ENCODE results near the gene TSPAN5.

TSPAN5 gene

DNA sequence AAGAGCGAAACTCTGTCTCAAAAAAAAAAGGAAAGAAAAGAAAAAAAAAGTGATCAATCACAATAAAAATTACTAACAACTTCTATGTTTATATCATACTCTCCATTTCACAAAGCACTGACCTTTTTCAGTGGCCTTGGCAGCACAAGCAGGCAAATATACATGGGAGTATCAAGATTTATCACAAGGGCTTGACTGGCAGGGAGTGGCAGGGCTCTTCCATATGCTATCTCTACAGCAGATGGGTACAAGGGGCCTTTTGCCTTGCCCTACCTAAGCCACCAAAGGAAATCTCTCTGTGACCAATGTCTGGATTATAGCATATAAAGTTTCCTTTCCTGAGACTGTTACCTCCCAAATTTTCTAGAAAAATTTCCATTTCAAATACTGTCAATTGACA lies 24.4 kb downstream of the TSPAN5 start:
- H3K27ac ChIP-seq (ENCODE audit: low read depth in 2 of 2, low read length in 2 of 2): no peak overlapping the region
- no peaks in the 10 kb centered on the region for H3K36me3 ChIP-seq (ENCODE audit: control insufficient read depth in 2 of 2, insufficient read depth in 2 of 2, low read length in 2 of 2)

DNA sequence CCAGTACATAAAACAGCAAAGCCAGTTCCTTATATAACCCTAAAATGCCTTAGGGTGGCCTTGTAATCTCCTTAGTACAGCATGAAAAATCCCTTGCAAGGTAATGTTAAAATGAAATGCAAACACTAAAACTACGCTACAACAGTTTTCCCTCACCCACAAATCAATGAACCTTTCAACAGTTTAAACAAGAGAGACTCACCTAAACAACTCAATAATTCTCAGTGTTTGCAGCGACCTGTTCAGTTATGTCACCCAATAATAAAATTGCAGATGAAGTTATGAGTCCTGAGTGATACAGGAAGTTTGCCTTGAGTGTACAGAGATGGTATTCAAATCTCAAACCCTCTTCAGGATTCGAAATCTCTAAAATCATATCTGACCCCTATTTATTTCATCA lies 25.3 kb downstream of the TSPAN5 start:
- Histone ChIP-seq H3K9ac (ENCODE audit: low read depth in 1 of 2, low read length in 2 of 2) (no peak overlapping the region), H3K27me3 (ENCODE audit: control insufficient read depth in 2 of 2, insufficient read depth in 2 of 2, low read length in 2 of 2) (no peaks in the 10 kb centered on the region), H3K36me3 (ENCODE audit: control insufficient read depth in 2 of 2, insufficient read depth in 2 of 2, low read length in 2 of 2) (no peaks in the 10 kb centered on the region), H3K4me1 (ENCODE audit: control insufficient read depth in 2 of 2, insufficient read depth in 2 of 2, low read length in 2 of 2) (no peaks in the 10 kb centered on the region), H3K27ac (ENCODE audit: low read depth in 2 of 2, low read length in 2 of 2) (no peak overlapping the region), H3K9me3 (ENCODE audit: control insufficient read depth in 2 of 2, low read length in 2 of 2) (no peaks in the 10 kb centered on the region), H3K4me3 (ENCODE audit: low read length in 2 of 2) (no peak overlapping the region)

More for the DNA sequence above, 24.4 kb downstream of the TSPAN5 start:
- no peak overlapping the region for H3K4me3 ChIP-seq (ENCODE audit: low read length in 2 of 2)
- no peaks in the 10 kb centered on the region for H3K9me3 ChIP-seq (ENCODE audit: control insufficient read depth in 2 of 2, low read length in 2 of 2)
- no peaks in the 10 kb centered on the region for H3K4me1 ChIP-seq (ENCODE audit: control insufficient read depth in 2 of 2, insufficient read depth in 2 of 2, low read length in 2 of 2)
- H3K9ac ChIP-seq (ENCODE audit: low read depth in 1 of 2, low read length in 2 of 2): no peak overlapping the region
- H3K27me3 ChIP-seq (ENCODE audit: control insufficient read depth in 2 of 2, insufficient read depth in 2 of 2, low read length in 2 of 2): no peaks in the 10 kb centered on the region

DNA sequence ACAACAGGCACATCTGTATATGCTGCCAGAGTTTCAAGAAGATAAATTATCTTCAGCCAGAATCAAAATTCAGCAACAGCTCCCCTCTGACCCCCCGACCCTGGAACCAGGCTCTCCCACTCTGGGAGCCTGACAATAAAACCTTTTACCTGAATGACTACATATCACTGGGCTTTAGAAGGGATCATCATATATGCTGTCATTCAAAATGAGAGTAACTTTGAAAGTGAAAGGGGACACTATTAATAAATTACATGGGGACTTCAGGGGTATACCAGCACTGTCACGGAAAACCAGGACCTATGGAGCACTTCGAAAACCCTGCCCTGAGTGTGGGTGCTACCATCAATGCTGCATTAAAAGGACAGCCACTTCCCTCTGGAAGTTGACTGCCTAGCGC lies 26.2 kb downstream of the TSPAN5 start:
- no peak overlapping the region for H3K4me3 ChIP-seq (ENCODE audit: low read length in 2 of 2)
- H3K27ac ChIP-seq (ENCODE audit: low read depth in 2 of 2, low read length in 2 of 2): no peak overlapping the region
- no peaks in the 10 kb centered on the region for H3K9me3 ChIP-seq (ENCODE audit: control insufficient read depth in 2 of 2, low read length in 2 of 2)
- H3K27me3 ChIP-seq (ENCODE audit: control insufficient read depth in 2 of 2, insufficient read depth in 2 of 2, low read length in 2 of 2): no peaks in the 10 kb centered on the region
- no peaks in the 10 kb centered on the region for H3K36me3 ChIP-seq (ENCODE audit: control insufficient read depth in 2 of 2, insufficient read depth in 2 of 2, low read length in 2 of 2)
- no peak overlapping the region for H3K9ac ChIP-seq (ENCODE audit: low read depth in 1 of 2, low read length in 2 of 2)
- H3K4me1 ChIP-seq (ENCODE audit: control insufficient read depth in 2 of 2, insufficient read depth in 2 of 2, low read length in 2 of 2): no peaks in the 10 kb centered on the region

DNA sequence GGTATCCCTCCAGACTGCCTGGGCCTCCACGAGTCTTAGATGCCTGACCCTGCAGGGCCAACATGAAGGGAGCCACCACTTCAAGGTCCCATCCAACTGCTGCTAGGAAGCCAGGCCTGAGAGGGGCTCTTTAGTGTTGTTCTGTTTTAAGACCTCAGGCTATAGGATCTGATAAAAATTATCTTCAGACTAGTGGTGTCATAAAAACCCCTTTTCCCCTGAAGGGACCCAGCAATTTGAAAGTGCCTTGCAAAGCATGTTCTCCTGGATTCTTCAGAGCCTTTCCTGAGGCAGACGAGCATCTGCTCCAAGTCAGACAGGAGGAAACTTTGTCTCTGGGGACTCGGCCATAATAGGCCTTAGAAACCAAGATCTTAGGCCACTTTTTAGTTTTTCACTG lies 26.9 kb downstream of the TSPAN5 start:
- H3K4me3 ChIP-seq (ENCODE audit: low read length in 2 of 2): no peak overlapping the region
- H3K36me3 ChIP-seq (ENCODE audit: control insufficient read depth in 2 of 2, insufficient read depth in 2 of 2, low read length in 2 of 2): no peaks in the 10 kb centered on the region
- H3K9ac ChIP-seq (ENCODE audit: low read depth in 1 of 2, low read length in 2 of 2): no peak overlapping the region
- no peaks in the 10 kb centered on the region for H3K9me3 ChIP-seq (ENCODE audit: control insufficient read depth in 2 of 2, low read length in 2 of 2)
- H3K4me1 ChIP-seq (ENCODE audit: control insufficient read depth in 2 of 2, insufficient read depth in 2 of 2, low read length in 2 of 2): no peaks in the 10 kb centered on the region
- no peak overlapping the region for H3K27ac ChIP-seq (ENCODE audit: low read depth in 2 of 2, low read length in 2 of 2)
- no peaks in the 10 kb centered on the region for H3K27me3 ChIP-seq (ENCODE audit: control insufficient read depth in 2 of 2, insufficient read depth in 2 of 2, low read length in 2 of 2)

DNA sequence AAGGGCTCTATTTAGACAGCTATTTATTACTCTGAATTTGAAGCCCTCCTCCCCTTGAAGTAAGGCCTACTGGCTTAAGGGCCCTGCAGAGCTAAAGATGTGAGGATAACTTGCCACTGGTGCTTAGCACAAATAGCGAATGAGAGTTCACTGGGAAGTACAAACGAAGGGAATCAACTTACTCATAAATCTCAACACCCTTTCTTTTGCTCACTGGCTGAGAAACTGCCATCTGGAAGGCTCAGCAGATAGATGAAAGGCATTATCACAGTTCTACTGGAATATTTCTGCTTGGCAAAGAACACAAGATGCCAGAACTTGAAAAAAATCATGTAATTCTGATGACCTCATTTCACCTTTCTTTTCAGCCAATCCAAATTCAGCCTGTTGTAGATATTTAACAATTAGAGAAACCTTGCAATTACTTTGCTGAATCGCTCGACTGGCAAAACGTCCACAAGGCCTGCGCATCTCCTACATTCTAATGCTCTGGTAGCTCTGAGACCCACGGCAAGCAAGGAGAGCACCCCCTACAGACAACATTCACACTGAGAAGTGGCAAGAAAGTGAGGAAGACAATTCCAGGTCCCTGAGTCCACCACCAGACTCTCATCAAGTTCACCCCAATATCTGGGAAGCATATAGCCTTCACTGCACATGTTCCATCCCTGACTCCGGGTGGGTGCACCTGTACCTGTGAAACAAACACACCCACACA lies 27.5 kb downstream of the TSPAN5 start:
- Histone ChIP-seq H3K9ac (ENCODE audit: low read depth in 1 of 2, low read length in 2 of 2) (no peak overlapping the region), H3K36me3 (ENCODE audit: control insufficient read depth in 2 of 2, insufficient read depth in 2 of 2, low read length in 2 of 2) (no peaks in the 10 kb centered on the region), H3K27ac (ENCODE audit: low read depth in 2 of 2, low read length in 2 of 2) (no peak overlapping the region), H3K9me3 (ENCODE audit: control insufficient read depth in 2 of 2, low read length in 2 of 2) (no peaks in the 10 kb centered on the region), H3K4me3 (ENCODE audit: low read length in 2 of 2) (no peak overlapping the region), H3K27me3 (ENCODE audit: control insufficient read depth in 2 of 2, insufficient read depth in 2 of 2, low read length in 2 of 2) (no peaks in the 10 kb centered on the region), H3K4me1 (ENCODE audit: control insufficient read depth in 2 of 2, insufficient read depth in 2 of 2, low read length in 2 of 2) (no peaks in the 10 kb centered on the region)

DNA sequence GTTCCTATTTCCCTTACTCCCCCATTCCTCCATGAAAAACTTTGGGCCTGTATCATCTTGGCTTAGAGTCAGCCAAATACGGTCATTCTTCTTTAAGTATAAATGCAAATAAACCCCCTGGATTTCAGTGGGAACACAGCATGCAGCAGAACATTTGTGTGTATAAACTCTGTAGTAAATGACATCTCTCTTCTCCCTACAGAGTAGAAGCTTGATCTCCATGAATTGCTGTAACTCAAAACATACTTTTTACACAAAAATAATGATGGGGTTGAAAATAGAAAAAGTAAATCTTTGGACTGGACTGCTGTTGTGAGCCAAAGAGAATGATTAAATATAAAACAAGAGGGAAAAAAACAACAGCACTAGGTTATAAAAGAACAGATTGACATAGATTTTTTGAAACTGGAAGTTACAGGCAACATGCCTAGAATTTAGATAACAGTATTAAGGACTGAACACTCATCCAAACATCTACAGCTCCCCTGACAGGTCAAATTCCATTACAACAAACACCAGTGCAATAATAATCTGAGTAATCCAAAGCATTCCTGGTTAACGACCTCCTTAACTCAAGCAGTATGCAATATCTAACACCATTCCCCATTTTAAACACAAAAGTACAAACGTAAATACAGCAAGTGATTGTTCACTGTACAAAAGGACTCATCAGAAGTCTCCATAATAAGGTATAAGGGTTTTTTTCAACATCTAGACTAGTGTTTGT lies 30.7 kb downstream of the TSPAN5 start:
- Histone ChIP-seq H3K4me1 (ENCODE audit: control insufficient read depth in 2 of 2, insufficient read depth in 2 of 2, low read length in 2 of 2) (no peaks in the 10 kb centered on the region), H3K27ac (ENCODE audit: low read depth in 2 of 2, low read length in 2 of 2) (no peak overlapping the region), H3K9me3 (ENCODE audit: control insufficient read depth in 2 of 2, low read length in 2 of 2) (no peaks in the 10 kb centered on the region)

DNA sequence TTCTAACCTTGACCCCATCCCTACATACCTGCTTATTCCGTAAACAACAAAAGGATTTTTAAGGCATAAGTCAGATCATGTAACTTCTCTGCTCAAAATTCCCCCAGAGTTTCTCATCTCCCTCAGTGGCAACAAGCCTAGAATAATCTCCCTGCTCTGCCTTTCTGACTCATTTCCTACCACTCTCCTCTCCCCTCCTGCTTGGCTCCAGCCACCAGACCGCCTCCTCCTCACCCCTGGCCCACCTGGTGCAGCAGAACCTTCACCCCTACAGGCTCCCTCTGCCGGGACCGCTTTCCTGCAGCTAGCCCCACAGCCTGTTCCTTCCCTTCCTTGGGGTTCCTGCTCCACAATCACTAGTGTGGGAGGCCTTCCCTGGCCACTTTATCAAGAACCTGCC lies 32.1 kb downstream of the TSPAN5 start:
- no peak overlapping the region for H3K4me3 ChIP-seq (ENCODE audit: low read length in 2 of 2)

More for the DNA sequence above, 30.7 kb downstream of the TSPAN5 start:
- Histone ChIP-seq H3K4me3 (ENCODE audit: low read length in 2 of 2) (no peak overlapping the region), H3K9ac (ENCODE audit: low read depth in 1 of 2, low read length in 2 of 2) (no peak overlapping the region), H3K27me3 (ENCODE audit: control insufficient read depth in 2 of 2, insufficient read depth in 2 of 2, low read length in 2 of 2) (no peaks in the 10 kb centered on the region), H3K36me3 (ENCODE audit: control insufficient read depth in 2 of 2, insufficient read depth in 2 of 2, low read length in 2 of 2) (no peaks in the 10 kb centered on the region)

DNA sequence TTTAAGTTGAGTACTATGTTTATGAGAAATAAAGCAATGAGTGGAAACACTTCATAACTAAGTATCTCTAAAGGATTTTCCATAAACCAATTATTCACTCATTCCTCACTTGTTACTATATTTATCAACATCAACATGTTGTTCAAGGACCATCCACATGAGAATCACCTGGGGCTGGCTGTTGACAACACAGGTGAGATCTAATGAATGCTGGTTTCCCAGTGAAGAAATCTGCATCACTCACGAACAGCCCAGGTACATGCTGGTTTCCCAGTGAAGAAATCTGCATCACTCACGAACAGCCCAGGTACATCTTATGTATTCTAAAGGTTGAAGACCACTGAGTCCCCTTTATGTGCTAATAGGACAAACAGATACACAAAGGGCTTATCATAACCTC lies 32.5 kb downstream of the TSPAN5 start:
- H3K27me3 ChIP-seq (ENCODE audit: control insufficient read depth in 2 of 2, insufficient read depth in 2 of 2, low read length in 2 of 2): no peaks in the 10 kb centered on the region
- H3K36me3 ChIP-seq (ENCODE audit: control insufficient read depth in 2 of 2, insufficient read depth in 2 of 2, low read length in 2 of 2): no peaks in the 10 kb centered on the region
- H3K9me3 ChIP-seq (ENCODE audit: control insufficient read depth in 2 of 2, low read length in 2 of 2): no peaks in the 10 kb centered on the region
- no peak overlapping the region for H3K4me3 ChIP-seq (ENCODE audit: low read length in 2 of 2)
- no peak overlapping the region for H3K27ac ChIP-seq (ENCODE audit: low read depth in 2 of 2, low read length in 2 of 2)
- no peak overlapping the region for H3K9ac ChIP-seq (ENCODE audit: low read depth in 1 of 2, low read length in 2 of 2)
- H3K4me1 ChIP-seq (ENCODE audit: control insufficient read depth in 2 of 2, insufficient read depth in 2 of 2, low read length in 2 of 2): no peaks in the 10 kb centered on the region

More for the DNA sequence above, 32.1 kb downstream of the TSPAN5 start:
- no peaks in the 10 kb centered on the region for H3K27me3 ChIP-seq (ENCODE audit: control insufficient read depth in 2 of 2, insufficient read depth in 2 of 2, low read length in 2 of 2)
- H3K4me1 ChIP-seq (ENCODE audit: control insufficient read depth in 2 of 2, insufficient read depth in 2 of 2, low read length in 2 of 2): no peaks in the 10 kb centered on the region
- no peak overlapping the region for H3K27ac ChIP-seq (ENCODE audit: low read depth in 2 of 2, low read length in 2 of 2)
- H3K36me3 ChIP-seq (ENCODE audit: control insufficient read depth in 2 of 2, insufficient read depth in 2 of 2, low read length in 2 of 2): no peaks in the 10 kb centered on the region
- no peaks in the 10 kb centered on the region for H3K9me3 ChIP-seq (ENCODE audit: control insufficient read depth in 2 of 2, low read length in 2 of 2)
- H3K9ac ChIP-seq (ENCODE audit: low read depth in 1 of 2, low read length in 2 of 2): no peak overlapping the region

DNA sequence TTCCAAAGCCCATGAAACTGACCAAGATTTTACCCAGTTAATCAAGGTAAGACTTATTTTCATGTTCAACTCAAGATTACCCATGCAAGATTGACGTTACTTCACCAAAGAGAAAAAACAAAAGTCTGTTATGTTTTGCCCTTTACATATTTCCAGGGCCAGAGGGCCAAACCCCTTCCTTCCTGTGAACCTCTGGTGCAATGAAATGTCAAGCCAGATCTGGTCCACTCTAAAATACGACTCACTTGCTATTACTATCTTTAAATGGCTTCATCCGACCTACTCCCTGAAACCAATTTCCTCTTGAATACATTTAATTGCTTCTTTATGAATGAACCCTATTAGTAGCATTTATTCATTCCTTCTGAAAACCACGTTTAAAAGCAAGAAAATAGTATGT lies 33.0 kb downstream of the TSPAN5 start:
- Histone ChIP-seq H3K27ac (ENCODE audit: low read depth in 2 of 2, low read length in 2 of 2) (no peak overlapping the region), H3K4me3 (ENCODE audit: low read length in 2 of 2) (no peak overlapping the region)

DNA sequence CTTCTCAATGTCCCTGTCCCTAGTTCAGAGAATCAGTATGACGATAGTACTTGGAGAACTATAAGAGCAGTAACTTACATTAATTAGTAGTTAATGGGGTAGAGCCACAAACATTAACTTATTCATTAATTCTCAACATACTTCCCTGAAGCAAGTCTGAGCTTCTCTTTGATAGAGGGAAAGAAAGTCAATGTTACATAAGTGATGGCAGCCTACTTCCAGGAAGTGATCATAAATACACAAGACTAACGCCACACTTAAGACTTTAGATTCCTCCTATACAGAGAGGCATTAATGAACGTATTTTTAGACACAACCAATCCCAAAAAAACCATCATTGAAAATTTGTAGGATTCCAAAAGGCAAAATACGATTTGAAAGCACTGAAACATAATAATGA lies 33.8 kb downstream of the TSPAN5 start:
- H3K27me3 ChIP-seq (ENCODE audit: control insufficient read depth in 2 of 2, insufficient read depth in 2 of 2, low read length in 2 of 2): no peaks in the 10 kb centered on the region
- no peaks in the 10 kb centered on the region for H3K36me3 ChIP-seq (ENCODE audit: control insufficient read depth in 2 of 2, insufficient read depth in 2 of 2, low read length in 2 of 2)
- no peak overlapping the region for H3K4me3 ChIP-seq (ENCODE audit: low read length in 2 of 2)
- H3K27ac ChIP-seq (ENCODE audit: low read depth in 2 of 2, low read length in 2 of 2): no peak overlapping the region
- H3K9ac ChIP-seq (ENCODE audit: low read depth in 1 of 2, low read length in 2 of 2): no peak overlapping the region
- H3K9me3 ChIP-seq (ENCODE audit: control insufficient read depth in 2 of 2, low read length in 2 of 2): no peaks in the 10 kb centered on the region
- no peaks in the 10 kb centered on the region for H3K4me1 ChIP-seq (ENCODE audit: control insufficient read depth in 2 of 2, insufficient read depth in 2 of 2, low read length in 2 of 2)

More for the DNA sequence above, 33.0 kb downstream of the TSPAN5 start:
- no peaks in the 10 kb centered on the region for H3K4me1 ChIP-seq (ENCODE audit: control insufficient read depth in 2 of 2, insufficient read depth in 2 of 2, low read length in 2 of 2)
- no peaks in the 10 kb centered on the region for H3K27me3 ChIP-seq (ENCODE audit: control insufficient read depth in 2 of 2, insufficient read depth in 2 of 2, low read length in 2 of 2)
- no peak overlapping the region for H3K9ac ChIP-seq (ENCODE audit: low read depth in 1 of 2, low read length in 2 of 2)
- no peaks in the 10 kb centered on the region for H3K36me3 ChIP-seq (ENCODE audit: control insufficient read depth in 2 of 2, insufficient read depth in 2 of 2, low read length in 2 of 2)
- H3K9me3 ChIP-seq (ENCODE audit: control insufficient read depth in 2 of 2, low read length in 2 of 2): no peaks in the 10 kb centered on the region
